ENCODE results near the gene ACLY. TPM values are rescaled to one million over a fixed set of nuclear protein-coding genes. Genes with fewer than 3 reads are reported as not detected.

The ACLY gene
- total and polyA plus RNA-seq, 2 of the 13 experiments (the other 11 are each of a cell fraction or from before 2014, with no cell fraction given): 111 to 218 TPM

DNA sequence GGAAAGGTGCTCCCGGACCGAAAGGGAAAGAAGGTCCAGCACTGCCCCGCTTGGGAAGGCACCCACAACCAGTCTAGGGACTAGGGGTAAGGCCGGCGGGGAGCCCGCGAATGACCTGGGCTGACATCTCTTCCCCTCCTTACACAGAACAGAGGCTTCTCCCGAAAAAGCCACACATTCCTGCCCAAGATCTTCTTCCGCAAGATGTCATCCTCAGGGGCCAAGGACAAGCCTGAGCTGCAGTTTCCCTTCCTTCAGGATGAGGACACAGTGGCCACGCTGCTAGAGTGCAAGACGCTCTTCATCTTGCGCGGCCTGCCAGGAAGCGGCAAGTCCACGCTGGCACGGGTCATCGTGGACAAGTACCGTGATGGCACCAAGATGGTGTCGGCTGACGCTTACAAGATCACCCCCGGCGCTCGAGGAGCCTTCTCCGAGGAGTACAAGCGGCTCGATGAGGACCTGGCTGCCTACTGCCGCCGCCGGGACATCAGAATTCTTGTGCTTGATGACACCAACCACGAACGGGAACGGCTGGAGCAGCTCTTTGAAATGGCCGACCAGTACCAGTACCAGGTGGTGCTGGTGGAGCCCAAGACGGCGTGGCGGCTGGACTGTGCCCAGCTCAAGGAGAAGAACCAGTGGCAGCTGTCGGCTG lies 49.3 kb upstream of the ACLY start (continued):
- TF ChIP-seq HIVEP1 (CRISPR knock-in tag; IDR thresholded peaks at IDR 0.05) (0 out of 2 replicates have a peak, but pooled peaks have one; percentile 13), NR0B2 (CRISPR knock-in tag; IDR thresholded peaks at IDR 0.05) (0 out of 2 replicates have a peak, but pooled peaks have one; percentile 5), IKZF4 (CRISPR knock-in tag; IDR thresholded peaks at IDR 0.05; ENCODE audit: borderline replicate concordance, low read depth, not compliant biosample characterization) (peak; percentile 40), ZNF20 (CRISPR knock-in tag; IDR thresholded peaks at IDR 0.05) (no peak), KLF16 (CRISPR knock-in tag; IDR thresholded peaks at IDR 0.05) (no peak), POGZ (CRISPR knock-in tag; IDR thresholded peaks at IDR 0.05) (0 out of 2 replicates have a peak, but pooled peaks have one; percentile 9), XRCC5 (optimal IDR thresholded peaks at IDR 0.05; ENCODE audit: low read length) (peak; percentile 8), ZNF577 (CRISPR knock-in tag; IDR thresholded peaks at IDR 0.05; ENCODE audit: borderline replicate concordance, low read depth) (no peak), RBFOX2 (IDR thresholded peaks at IDR 0.05; ENCODE audit: low read depth, low read length) (peak; percentile 51; the same call in 1 of the 2 replicates), SNAPC5 (CRISPR knock-in tag; IDR thresholded peaks at IDR 0.05; ENCODE audit: borderline replicate concordance) (no peak), SP2 (CRISPR knock-in tag; IDR thresholded peaks at IDR 0.05) (0 out of 2 replicates have a peak, but pooled peaks have one; percentile 21), HOXA3 (CRISPR knock-in tag; IDR thresholded peaks at IDR 0.05) (0 out of 2 replicates have a peak, but pooled peaks have one; percentile 32), NFIC (IDR thresholded peaks at IDR 0.05; ENCODE audit: low read length) (no peak), GLI4 (CRISPR knock-in tag; IDR thresholded peaks at IDR 0.05; ENCODE audit: borderline replicate concordance) (0 out of 2 replicates have a peak, but pooled peaks have one; percentile 57), ZBTB38 (CRISPR knock-in tag; IDR thresholded peaks at IDR 0.05) (peak; percentile 77), GABPB1 (CRISPR knock-in tag; IDR thresholded peaks at IDR 0.05) (peak; percentile 30; the same call in 1 of the 2 replicates), ZHX1 (CRISPR knock-in tag; IDR thresholded peaks at IDR 0.05; ENCODE audit: low read depth) (0 out of 2 replicates have a peak, but pooled peaks have one; percentile 13), ZNF619 (CRISPR knock-in tag; IDR thresholded peaks at IDR 0.05) (no peak), HIC2 (CRISPR knock-in tag; IDR thresholded peaks at IDR 0.05; ENCODE audit: low read depth) (0 out of 2 replicates have a peak, but pooled peaks have one; percentile 30)
- TF ChIP-seq, protein P1, sequence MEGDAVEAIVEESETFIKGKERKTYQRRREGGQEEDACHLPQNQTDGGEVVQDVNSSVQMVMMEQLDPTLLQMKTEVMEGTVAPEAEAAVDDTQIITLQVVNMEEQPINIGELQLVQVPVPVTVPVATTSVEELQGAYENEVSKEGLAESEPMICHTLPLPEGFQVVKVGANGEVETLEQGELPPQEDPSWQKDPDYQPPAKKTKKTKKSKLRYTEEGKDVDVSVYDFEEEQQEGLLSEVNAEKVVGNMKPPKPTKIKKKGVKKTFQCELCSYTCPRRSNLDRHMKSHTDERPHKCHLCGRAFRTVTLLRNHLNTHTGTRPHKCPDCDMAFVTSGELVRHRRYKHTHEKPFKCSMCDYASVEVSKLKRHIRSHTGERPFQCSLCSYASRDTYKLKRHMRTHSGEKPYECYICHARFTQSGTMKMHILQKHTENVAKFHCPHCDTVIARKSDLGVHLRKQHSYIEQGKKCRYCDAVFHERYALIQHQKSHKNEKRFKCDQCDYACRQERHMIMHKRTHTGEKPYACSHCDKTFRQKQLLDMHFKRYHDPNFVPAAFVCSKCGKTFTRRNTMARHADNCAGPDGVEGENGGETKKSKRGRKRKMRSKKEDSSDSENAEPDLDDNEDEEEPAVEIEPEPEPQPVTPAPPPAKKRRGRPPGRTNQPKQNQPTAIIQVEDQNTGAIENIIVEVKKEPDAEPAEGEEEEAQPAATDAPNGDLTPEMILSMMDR (CRISPR knock-in tag; IDR thresholded peaks at IDR 0.05): 0 out of 2 replicates have a peak, but pooled peaks have one; percentile 0
- TF ChIP-seq, protein P2, sequence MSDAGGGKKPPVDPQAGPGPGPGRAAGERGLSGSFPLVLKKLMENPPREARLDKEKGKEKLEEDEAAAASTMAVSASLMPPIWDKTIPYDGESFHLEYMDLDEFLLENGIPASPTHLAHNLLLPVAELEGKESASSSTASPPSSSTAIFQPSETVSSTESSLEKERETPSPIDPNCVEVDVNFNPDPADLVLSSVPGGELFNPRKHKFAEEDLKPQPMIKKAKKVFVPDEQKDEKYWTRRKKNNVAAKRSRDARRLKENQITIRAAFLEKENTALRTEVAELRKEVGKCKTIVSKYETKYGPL (CRISPR knock-in tag; IDR thresholded peaks at IDR 0.05): no peak

All from HepG2 (cell line).